ENCODE data around the gene MPHOSPH6.
"Not testable (repeated sequence)": the region's sequence is repeated elsewhere in the genome, so short reads cannot be mapped to it uniquely, and the experiment has no call there.

The MPHOSPH6 gene

DNA sequence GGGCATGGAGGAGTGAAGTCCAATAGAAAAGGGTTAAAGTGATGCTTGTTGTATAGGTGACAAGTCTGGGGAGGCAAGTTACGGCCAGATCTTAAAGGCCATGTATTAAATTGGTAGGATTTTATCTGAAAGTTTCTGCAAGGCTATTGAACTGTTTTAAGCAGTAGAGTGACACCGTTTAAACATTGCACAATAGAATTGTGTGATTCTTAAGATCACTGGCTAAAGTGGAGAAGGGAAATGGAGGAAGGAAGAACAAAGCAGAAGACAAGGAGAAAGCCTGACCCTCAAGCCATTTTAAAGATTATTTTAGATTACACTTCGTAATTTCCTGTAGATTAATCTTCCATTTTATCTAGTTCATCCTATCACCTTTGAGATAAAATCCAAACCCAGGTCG lies 5.6 kb upstream of the MPHOSPH6 start:
- DNase-seq (ENCODE audit: low read depth), result no peak

DNA sequence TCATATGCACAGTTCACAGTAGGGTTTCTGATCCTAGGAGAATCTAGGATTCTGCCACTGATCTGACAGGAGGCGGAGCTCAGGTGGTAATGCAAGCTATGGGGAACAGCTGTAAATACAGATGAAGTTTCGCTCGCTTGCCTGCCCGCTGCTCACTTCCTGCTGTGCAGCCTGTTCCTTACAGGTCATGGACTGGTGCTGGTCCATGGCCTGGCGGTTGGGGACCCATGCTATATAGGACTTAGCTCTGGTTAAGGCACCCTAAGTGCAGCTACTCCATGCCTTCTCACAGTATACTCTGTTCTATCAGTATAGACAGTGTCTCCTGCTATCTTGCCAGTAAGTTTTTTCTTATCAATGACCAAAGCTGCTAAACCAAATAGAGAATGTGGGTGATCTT lies 2.4 kb downstream of the MPHOSPH6 start:
- DNase-seq (ENCODE audit: low read depth), result no peak

DNA sequence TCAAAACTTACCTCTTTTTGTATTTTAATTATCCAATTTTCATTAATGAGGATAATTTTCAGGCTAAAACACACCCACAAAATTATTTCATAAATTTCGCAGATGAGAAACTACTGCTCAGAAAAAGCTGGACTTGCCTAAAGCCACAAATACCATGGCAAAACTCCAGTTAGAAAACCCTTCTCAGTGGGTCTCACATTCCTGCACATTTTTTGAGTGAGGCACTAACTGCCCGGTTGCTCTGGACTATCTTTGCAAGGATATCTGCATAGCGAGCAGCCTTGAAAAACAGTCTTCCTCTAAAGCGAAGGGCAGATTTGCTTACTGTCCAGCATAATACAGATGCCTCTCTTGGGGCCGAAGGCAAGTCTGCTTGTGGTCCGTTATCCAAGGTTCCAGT lies 9.8 kb downstream of the MPHOSPH6 start:
- DNase-seq (ENCODE audit: low read depth), result no peak

DNA sequence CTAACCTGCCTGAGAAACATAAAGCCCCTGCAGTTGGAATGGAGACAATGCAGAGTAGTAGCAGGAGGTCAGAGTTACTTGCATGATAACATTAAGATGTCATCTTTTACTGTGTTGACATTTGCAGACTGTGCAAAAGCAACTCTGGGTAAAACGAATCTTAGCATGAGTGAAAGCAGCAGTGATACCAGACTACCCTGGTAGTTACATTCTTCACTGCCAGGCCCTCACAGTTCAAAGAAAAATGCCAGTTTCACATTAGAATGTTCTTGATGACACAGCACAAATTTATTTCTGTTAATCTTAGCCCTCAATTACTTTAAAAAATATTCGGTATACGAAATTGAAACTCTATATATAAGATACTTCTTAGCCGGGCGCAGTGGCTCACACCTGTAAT lies 12.2 kb downstream of the MPHOSPH6 start:
- no peak for DNase-seq (ENCODE audit: low read depth)

DNA sequence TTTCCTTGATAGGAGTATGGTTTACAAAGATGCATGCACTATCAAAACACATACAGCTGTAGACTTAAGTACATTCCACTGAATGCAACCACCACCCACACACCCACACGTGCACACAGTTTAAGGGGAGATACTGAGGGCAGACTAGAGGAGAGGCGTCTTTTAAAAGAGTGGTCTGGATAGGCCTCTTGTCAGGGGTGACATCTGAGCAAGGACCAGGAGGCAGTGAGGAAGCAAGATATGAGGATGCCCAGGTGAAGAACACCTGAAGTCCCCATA lies 12.6 kb downstream of the MPHOSPH6 start:
- DNase-seq (ENCODE audit: low read depth), result no peak

DNA sequence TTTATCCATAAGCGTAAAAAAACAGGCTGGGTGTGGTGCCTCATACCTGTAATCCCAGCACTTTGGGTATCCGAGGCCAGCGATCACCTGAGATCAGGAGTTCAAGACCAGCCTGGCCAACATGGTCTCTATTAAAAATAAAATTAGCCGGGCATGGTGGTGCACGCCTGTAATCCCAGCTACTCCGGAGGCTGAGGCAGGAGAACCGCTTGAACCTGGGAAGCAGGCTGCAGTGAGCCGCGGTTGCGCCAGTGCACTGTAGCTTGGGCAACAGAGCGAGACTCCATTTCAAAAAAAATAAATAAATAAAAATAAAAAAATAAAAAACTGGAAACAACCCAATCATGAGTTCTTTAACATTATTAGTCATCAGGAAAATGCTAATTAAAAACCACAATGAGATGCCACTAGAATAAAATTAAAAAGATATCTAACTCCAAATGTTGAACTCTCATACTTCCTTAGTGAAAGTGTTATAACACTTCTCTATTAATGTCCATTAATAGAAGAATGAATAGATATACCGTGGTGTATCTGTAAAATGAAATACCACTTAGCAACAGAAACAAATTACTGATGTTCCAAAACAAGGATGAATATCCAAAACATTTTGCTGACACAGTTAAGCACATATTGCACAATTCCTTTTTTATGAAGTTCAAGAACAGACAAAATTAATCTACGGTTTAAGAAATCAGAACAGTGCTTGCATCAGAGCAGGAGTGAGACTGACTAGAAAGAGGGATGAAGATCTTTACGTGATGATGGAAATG lies 13.1 kb downstream of the MPHOSPH6 start:
- DNase-seq (ENCODE audit: low read depth), result no peak

DNA sequence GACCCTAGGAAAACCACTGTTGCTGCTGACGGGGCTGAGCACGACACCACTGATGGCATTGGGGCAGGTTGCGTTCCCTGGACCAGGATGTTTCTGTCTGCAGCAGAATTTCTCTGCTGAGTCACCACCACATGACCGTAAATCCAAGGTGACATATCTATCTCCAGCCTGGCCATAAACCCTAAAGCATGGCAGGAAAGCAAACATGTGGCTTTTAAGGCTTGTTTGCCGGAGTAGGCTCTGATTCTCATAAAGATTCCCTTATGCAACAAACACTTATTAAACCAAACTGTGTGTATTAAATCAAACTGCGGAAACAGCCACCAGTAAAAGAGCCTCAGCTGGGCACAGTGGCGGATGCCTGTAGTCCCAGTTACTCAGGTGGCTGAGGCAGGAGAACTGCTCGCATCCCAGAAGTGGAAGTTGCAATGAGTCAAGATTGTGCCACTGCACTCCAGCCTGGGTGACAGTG lies 17.3 kb downstream of the MPHOSPH6 start:
- no peak for DNase-seq (ENCODE audit: low read depth)

DNA sequence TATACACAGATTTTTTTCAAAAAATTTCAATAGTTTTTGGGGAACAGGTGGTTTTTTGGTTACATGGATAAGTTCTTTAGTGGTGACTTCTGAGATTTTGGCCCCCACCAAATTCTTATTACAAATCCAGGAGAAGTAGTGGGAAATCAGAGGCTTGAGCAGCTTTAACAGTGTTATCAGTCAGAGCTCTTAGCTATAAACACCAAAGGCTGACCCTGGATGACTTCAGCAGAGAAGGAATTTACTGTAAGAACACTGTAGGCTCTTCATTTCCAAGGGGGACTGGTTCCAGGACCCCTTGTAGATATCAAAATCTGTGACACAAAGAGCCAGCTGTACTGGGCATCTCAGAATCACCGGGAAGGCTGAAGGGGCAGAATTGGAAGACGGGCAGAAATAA lies 17.8 kb downstream of the MPHOSPH6 start:
- DNase-seq (ENCODE audit: low read depth), result no peak

DNA sequence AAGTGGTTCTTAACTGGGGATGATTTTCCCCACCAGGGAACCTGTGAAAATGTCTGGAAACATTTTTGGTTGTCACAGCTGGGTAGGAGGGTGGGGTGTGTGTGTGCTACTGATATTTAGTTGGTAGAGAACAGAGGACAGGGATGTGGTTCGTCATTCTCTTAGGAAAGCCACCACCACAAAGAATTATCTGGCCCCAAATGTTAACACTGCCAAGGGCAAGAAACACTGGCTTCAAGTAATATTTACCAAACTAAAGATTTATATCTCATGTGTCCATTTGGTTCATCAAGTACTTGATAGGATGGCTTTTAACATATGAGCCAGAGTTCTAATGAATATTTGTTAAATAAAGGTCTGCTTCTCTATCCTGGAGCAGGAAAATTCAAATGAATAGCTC lies 19.5 kb downstream of the MPHOSPH6 start:
- no peak for DNase-seq (ENCODE audit: low read depth)

DNA sequence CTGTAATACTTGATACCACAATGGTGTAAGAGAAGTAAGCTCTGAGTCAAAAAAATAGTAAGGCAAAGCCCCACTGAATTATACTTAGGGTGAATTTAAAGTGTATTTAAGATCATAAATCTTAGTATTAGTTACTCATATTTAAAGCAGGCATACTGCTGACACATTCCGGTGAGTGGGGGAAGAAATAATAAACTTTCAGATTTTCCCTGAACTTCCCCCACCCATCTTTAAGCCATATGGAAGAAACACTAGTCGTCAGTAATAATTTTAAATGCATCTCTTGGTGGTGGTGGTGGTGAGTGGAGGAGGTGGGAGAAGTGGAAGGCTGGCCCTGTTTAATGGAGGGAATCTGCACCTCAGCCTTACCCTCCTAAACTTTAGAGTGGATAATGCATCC lies 20.5 kb downstream of the MPHOSPH6 start:
- no peak for DNase-seq (ENCODE audit: low read depth)

DNA sequence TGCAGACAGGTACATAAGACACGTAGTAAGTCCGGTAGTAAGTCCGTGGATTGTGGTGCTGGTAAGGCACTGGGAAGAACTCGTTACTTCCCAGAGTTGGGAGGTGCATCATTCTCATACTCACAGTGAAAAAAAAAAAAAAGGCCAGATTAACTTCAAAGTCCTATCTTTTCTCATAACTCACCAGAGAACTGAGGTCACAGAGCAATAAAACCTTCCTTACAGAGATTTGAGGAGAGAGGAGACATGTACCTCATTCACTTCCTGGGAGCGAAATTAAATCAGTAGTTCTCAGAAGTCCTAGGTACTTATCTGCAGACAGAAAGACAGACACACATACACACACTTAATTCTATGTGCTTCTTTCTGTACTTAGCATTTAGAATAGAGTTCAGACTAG lies 22.5 kb downstream of the MPHOSPH6 start:
- DNase-seq (ENCODE audit: low read depth), result no peak

DNA sequence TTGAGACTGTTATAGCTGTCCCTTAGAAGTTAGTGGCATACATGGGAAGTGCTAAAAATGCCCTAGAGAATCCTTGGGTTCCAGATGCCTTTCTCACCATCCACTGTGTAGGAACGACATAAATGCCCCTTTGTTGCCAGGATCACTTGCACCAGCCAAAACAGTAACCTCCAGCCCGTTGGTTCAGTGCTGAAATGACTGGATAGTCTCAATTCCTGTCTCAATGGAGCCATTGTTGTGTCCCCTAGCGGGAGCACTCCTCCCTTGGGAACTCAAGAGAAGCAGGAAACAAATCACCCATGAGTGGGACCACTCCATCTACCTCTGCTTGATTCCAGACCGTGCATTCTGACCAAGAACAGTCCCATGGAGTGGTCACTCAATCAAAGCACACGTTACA lies 23.1 kb downstream of the MPHOSPH6 start:
- DNase-seq (ENCODE audit: low read depth), result no peak

DNA sequence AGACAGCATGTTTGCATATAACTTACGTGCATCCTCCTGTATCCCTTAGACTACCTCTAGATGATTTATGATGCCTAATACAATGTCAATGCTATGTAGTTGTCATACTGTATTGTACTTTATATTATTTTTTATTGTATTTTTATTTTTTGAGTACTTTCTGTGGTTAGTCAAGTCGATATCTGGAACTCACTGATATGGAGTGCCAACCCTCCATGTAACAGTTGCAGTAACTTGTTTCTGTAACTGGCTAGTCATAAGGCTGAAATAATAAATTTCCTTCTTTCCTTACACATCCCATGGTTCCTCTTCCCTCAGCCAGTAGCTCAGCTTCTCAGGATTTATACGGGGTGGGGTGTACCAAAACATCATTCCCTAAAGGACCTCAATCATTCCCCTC lies 23.5 kb downstream of the MPHOSPH6 start:
- no peak for DNase-seq (ENCODE audit: low read depth)

DNA sequence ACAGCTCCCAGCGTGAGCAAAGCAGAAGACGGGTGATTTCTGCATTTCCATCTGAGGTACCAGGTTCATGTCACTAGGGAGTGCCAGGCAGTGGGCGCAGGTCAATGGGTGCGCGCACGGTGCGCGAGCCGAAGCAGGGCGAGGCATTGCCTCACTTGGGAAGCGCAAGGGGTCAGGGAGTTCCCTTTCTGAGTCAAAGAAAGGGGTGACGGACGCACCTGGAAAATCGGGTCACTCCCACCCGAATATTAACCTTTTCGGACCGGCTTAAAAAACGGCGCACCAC lies 30.8 kb downstream of the MPHOSPH6 start:
- DNase-seq (ENCODE audit: low read depth), result not testable (repeated sequence)

DNA sequence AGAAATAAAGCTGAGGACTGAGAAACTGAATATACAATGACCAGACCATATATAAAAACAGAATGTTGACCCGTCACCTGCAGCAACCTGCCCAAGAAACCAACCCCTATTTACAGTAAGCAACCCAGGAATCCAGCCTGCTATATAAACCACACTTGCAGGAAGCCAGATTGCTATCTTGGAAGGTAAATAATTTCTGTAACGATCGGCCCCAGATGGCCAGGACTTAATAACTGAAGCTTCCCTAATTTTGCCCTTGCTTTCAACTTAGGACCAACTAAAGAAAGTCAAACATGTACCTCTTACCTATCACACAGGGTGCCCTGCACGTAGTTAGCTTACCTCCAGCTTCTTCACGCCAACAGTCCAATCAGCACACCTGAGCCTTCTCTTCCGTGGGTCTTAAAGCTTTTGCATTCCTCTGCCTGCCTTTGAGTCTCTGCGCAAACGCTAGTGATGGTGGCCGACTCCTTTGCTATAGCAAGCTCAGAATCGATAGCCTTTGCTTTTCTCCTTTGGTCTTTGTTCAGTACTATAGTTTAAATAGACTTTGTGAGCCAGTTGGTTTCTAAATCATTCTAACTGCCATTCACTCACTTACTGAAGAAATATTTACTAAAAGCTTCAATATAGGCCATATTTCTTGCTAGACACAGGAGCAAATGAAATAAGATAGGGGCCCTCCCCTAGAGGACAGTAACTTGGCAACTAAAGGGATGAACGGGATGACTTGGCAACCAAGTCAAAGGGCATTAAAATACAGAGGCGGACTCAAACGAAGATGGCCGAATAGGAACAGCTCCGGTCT lies 31.3 kb downstream of the MPHOSPH6 start:
- no peak for DNase-seq (ENCODE audit: low read depth)

DNA sequence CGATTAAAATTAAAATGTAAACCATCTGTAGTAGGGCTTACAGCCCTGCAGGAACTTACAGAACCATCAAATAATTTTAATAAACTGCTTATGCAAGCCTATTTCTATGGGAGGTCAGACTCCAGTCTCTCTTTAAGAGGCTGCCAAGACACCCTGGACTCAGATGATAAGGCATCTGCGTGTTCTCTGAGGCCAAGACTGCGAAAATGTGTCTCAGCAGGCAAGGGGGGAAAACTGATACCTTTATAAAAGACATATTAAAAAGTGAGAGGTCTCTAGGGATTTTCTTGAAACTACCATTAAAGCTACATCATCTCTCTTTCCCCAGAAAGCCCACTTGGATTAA lies 32.2 kb downstream of the MPHOSPH6 start:
- no peak for DNase-seq (ENCODE audit: low read depth)

DNA sequence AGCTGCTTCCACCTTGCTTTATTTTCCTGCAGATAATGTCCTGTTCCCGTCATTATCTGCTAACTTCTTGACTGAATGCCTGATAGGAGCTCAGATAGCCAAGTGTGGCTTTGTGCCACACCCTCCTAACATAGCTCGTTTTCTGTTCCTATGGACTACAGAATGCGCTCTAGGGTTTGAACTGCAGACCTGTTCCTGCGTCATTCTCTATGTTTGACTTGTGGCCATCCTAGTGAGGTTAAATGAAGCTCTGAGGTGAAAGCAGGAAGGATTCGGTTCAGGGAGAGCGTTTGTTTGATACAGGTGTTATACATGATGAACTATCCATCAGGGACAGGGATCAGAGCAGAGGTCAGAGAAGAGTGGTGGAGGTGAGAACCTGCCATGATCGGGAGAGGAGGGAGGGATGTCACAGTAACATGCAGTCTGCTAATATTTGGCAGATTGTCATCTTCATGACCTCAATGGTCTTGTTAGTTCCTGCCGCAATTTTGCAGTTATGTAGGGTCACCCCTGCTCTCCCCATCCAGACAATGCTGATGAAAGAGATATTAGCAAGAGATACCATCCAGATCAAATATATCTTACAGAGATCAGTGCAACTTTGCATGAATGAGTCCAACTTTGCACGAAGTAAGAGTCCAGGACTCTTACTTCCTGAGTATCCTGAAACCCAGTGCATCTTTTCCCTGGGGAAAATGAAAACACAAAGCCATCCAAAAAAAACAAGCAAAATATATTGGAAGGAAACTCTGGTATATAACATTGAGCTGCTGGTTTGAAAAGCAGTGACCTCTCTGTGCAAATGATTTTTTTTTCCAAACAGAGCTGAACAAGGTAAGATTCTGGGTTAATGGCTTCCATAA lies 32.8 kb downstream of the MPHOSPH6 start:
- DNase-seq (ENCODE audit: low read depth), result no peak

DNA sequence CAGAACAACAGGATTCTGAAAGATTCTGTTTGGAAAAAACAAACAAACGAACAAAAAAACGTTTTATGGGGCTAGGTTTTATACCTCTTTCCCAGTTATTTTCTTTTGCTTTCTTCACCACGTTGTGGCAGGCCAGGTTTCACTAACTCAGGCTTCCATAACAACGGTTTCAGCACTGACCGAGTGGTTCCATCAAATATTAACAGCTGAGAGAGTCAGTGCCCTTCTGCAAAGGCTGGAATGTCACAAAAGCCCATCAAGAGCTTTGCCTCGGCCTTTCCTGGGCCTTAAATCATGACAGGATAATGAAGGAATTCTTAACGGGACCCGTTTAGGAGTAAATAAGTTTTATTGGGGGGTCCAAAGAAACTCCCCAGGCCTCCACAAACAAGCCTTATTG lies 34.2 kb downstream of the MPHOSPH6 start:
- no peak for DNase-seq (ENCODE audit: low read depth)

DNA sequence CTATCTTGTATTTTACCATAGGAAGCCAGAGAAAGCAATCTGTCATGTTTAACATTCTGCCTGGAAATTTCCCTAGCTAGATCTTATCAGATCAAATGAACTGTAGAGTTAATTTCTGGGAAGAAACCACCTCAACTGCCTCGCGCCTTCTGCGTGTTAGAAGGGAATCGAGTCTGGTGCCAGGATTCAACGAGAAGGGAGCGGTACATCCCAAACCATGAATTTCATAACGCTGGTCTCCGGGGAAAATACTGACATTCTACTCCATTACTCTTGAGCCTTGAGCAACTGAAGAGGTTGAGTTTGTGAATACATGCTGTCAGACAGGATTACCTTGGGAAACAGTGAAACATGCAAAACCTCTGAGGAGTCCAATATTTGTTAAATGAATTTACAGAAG lies 35.2 kb downstream of the MPHOSPH6 start:
- DNase-seq (ENCODE audit: low read depth), result no peak

DNA sequence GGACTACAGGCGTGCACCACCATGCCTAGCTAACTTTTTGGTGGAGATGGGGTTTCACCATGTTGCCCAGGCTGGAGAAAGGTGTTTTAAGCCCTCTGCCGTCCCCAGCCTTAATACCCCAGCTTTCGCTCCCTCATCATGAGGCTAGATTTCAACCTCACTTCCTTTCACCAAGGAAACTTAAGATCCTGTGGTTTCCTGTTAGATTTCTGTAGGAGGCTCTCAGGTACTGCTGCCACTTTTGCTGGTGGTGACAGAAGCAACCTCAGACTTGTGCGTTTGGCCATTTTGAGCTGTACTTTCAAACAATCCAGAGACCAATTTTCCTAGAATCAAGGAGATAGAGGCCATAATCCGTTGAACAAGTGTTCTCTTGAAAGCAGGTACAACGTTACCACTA lies 36.2 kb downstream of the MPHOSPH6 start:
- no peak for DNase-seq (ENCODE audit: low read depth)

DNA sequence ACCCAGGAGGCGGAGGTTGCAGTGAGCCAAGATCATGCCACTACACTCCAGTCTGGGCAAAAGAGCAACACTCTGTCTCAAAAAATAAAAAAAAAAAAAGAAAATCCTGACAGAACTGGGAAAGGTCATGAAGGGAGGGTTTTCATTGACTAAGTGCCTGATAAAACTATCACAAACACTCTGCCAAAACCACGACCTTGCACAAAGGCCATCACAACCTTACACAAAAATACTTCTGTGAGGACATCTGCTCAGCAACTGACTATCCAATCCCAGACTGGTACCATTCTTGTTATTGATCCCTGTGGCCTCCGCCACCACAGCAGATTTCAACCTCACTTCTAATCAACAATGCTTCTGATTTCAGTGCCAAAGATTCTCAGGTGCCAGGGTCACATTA lies 40.1 kb downstream of the MPHOSPH6 start:
- no peak for DNase-seq (ENCODE audit: low read depth)

DNA sequence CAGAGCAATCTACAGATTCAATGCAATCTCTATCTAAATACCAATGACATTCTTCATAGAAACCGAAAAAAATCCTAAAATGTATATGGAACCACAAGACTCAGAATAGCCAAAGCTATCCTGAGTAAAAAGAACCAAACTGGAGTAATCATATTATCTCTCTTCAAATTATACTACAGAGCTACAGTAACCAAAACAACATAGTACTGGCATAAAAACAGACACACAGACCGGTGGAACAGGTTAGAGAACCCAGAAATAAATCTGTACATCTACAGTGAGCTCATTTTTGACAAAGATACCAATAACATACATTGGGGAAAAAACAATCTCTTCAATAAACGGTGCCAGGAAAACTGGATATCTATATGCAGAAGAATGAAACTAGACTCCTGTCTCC lies 45.4 kb downstream of the MPHOSPH6 start:
- DNase-seq (ENCODE audit: low read depth), result no peak

DNA sequence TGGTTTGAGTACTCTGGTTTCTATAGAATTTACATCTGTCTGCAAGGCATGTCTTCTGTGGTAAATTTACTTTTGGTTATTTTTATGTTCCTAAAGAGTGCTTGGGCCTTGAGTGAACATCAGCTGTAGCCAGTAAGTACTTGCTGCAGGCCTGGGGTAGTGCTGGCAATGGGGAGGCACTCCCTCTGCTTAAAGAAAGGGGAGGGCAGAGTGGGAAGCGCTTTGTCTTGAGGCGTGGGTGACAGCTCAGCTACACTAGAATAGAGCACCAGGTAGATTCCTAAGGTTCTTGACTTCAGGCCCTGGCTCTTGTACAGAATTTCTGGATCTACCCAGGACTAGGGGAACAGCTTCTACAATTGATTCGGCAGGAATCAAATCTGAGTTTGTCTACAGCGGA lies 50.6 kb downstream of the MPHOSPH6 start:
- no peak for DNase-seq (ENCODE audit: low read depth)

Measured in activated T-cell treated with anti-CD3 and anti-CD28 coated beads for 24 hours (primary cell).